Activated CD4-positive, alpha-beta T cell treated with anti-CD3 and anti-CD28 coated beads, Interleukin-2, amount 50 U/mL, for 48 hours (primary cell): Measurements from ENCODE around the gene DPPA2.

Source experiments
- DNase-seq, 2 experiments: peaks; one replicate each; pipeline ENCODE4 v3.0.0-alpha.2; 2020

DPPA2 gene

DNA sequence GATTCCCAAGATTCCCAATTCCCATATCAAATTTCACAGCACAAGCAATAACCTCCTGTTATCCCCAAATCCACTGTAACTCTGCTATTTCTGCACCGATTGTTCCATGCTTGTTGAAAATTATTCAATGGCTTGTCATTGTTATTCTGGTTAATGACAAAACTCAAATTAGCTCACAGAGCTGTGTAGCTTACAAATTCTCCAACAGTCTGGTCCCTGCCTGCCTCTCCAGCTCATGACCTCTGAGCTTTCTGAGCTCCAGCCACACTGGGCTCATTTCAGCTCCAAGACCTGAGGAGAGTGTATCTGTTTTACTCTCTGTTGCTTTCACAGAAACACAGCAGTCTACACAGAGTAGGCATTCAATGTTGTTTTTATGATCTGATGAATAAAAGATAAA is 3.3 kb downstream of the DPPA2 start:
- DNase-seq = no peak

GRCh38 chr3:109297496-109297895 is 18.8 kb downstream of the DPPA2 start:
- DNase-seq = no peak

DNA sequence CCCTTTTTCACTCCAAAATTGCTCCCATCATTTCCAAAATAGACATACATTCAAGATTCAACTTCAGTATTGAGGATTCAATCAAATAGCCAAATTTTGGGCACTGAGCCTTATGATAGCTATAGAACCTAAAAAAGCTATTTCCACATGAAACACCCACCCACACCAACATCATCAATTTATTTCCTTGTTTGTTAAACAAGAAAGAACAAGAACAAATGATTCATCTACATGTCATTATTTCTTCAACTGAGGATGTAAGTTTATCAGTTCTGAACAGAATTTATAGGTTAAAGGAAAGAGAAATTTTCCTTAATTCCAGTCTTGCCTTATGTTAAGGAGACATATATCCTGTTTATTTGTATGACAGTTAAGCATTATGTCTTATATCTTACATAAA is 32.2 kb downstream of the DPPA2 start:
- DNase-seq = no peak

DNA sequence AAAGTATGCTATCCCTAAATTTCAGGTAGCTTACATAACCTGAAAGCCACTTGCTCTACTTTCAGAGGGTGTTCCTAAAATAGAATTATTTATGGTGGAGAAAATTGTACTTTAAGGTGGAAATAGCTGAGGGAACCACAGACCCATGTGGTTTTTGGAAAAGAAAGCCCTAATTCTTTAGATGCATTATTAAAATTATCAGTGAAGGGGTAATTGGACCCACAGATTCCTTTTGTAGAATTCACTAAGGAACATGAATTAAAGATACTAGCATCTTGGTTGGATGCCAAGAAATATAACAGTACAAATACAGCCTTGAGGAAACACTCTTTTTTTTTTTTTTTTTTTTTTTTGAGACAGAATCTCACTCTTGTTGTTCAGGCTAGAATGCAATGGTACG is 37.8 kb downstream of the DPPA2 start:
- no peak for DNase-seq

DNA sequence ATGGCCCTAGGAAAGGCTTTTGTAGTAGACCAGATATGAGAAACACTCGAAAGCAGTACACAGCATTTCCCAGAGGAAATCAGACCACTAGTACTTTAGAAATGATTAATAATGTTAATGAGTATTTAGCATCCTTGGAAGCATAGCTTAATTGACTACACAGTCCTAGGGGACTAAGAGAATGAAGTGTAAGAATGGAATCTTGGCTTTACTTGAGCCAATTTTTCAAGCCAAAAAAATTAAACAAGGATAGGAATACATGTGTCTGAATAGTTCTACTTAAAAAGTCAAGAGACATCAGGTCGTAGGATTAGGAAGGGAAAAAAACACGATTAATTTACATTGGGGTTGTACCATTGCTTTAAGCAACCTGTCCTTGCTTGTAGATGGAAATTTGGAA is 38.2 kb downstream of the DPPA2 start:
- DNase-seq = no peak

DNA sequence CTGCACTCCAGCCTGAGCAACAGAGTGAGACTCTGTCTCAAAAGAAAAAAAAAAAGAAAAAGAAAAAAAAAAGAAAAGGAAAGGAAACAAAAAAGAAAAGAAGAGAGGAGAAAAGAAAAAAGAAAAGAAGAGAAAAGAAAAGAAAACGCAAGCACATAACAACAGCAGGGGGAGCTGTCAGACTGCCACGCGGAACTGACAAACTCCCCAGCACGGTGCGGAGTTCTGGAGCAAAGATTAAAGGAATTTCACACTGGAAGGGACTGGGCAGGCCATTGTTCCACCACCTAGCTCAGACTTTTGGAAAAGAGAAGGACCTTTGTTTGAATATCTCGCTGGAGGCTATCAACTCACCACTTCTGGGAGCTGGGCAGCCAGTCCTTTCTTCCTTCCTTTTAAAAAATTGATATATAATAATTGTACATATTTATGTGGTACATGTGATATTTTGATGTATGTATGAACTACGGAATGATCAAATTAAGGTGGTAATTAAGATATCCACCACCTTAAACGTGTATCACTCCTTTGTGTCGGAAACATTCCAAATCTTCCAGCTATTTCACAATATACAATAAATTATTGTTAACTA is 40.5 kb downstream of the DPPA2 start:
- DNase-seq = peak; percentile 2 to 16

DNA sequence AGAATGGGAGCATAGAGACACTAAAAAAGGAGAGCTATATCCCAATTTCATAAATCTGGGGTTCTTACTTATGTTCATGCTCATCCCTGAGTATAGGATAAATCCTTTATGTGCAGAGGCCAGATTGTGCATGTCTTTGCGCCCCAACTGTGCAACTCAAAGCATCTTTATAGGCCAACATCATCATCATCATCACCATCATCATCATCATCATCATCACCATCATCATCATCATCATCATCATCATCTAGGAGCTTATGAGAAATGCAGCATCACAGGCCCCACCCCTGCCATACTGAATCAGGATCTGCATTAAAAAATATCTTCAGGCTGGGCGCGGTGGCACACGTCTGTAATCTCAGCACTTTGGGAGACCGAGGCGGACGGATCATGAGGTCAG is 45.5 kb downstream of the DPPA2 start:
- no peak for DNase-seq

GRCh38 chr3:109269577-109270275 is 46.6 kb downstream of the DPPA2 start:
- no peak for DNase-seq

GRCh38 chr3:109268181-109268580 is 48.1 kb downstream of the DPPA2 start:
- DNase-seq = no peak

GRCh38 chr3:109265295-109265694 is 51.0 kb downstream of the DPPA2 start:
- no peak for DNase-seq

- DNase-seq = no peak
Measured at GRCh38 chr3:109257269-109257668, 59.0 kb downstream of the DPPA2 start.

GRCh38 chr3:109254770-109255169 is 61.5 kb downstream of the DPPA2 start:
- no peak for DNase-seq

GRCh38 chr3:109252641-109253040 is 63.7 kb downstream of the DPPA2 start:
- no peak for DNase-seq
